SK-N-SH (cell line): ENCODE measurements around the gene IRAK1BP1. TPM values are rescaled to one million over a fixed set of nuclear protein-coding genes. Genes with fewer than 3 reads are reported as not detected.

Experiments
- CTCF ChIA-PET: fragments of 300-600, 350-600 bp; formaldehyde crosslinking; extraction: SDS; loops from one replicate; lab custom pipeline; 2021; lab: Yijun Ruan, JAX
- POLR2A ChIA-PET: fragments of 350-600 bp; sonication (Branson Sonifier 250); formaldehyde crosslinking; extraction: SDS; loops from one replicate; lab custom pipeline; 2020; ENCODE audit warnings: antibody characterized with exemption, inconsistent platforms; lab: Yijun Ruan, JAX
- DNase-seq: peaks from one replicate; pipeline ENCODE4 v3.0.0; 2012
- H2AFZ ChIP-seq: fragments of 200-600 bp; sonication (generic); 2 replicates; pipeline ENCODE4 v1.8.1; 2016; ENCODE audit warnings: antibody characterized with exemption, mild to moderate bottlenecking, low read depth
- H3F3A ChIP-seq: fragments of 200-600 bp; sonication (generic); replicated peaks from 2 replicates; pipeline ENCODE3; 2016; ENCODE audit warnings: antibody characterized with exemption, mild to moderate bottlenecking; ENCODE audit not compliant: insufficient read depth
- H3K27ac ChIP-seq, 2 experiments: fragments of 200-500 bp in 1 of 2; fragments of 200-600 bp in 1 of 2; sonication (Bioruptor generic) in 1 of 2; sonication (generic), shearing (Covaris generic) in 1 of 2; 2 replicates each; pipeline versions ENCODE4 v1.5.1 to v1.6.1; 2014 to 2016; ENCODE audit warnings: low read depth in 2 of 2, inconsistent platforms in 1 of 2, low read length in 1 of 2, mild to moderate bottlenecking in 1 of 2, mixed read lengths in 1 of 2
- H3K27me3 ChIP-seq: fragments of 200-600 bp; sonication (generic), shearing (Covaris generic); 2 replicates; pipeline ENCODE4 v1.6.1; 2016; ENCODE audit warnings: mixed run types; ENCODE audit not compliant: insufficient read depth
- H3K36me3 ChIP-seq, 2 experiments: fragments of 200-500 bp in 1 of 2; fragments of 200-600 bp in 1 of 2; sonication (Bioruptor generic) in 1 of 2; sonication (generic) in 1 of 2; replicated peaks in 1 of 2; 2 replicates each; pipeline versions ENCODE3 to v1.5.1; 2014 to 2016; ENCODE audit warnings: low read length in 1 of 2, mild to moderate bottlenecking in 1 of 2; ENCODE audit not compliant: insufficient read depth in 2 of 2, control insufficient read depth in 1 of 2
- H3K4me1 ChIP-seq, 2 experiments: fragments of 200-500 bp in 1 of 2; fragments of 200-600 bp in 1 of 2; sonication (Bioruptor generic) in 1 of 2; sonication (generic), shearing (Covaris generic) in 1 of 2; 2 replicates each; pipeline versions ENCODE4 v1.5.1 to v1.6.1; 2014 to 2016; ENCODE audit warnings: low read depth in 1 of 2, low read length in 1 of 2, mixed run types in 1 of 2; ENCODE audit not compliant: insufficient read depth in 2 of 2, control insufficient read depth in 1 of 2
- H3K4me2 ChIP-seq: fragments of 200-600 bp; sonication (generic), shearing (Covaris generic); 2 replicates; pipeline ENCODE4 v1.6.1; 2017; ENCODE audit warnings: mixed run types
- H3K4me3 ChIP-seq, 2 experiments: fragments of 200-500 bp in 1 of 2; fragments of 200-600 bp in 1 of 2; sonication (Bioruptor generic) in 1 of 2; sonication (generic), shearing (Covaris generic) in 1 of 2; 2 replicates each; pipeline versions ENCODE4 v1.5.1 to v1.8.1; 2014 to 2016; ENCODE audit warnings: low read depth in 2 of 2, inconsistent platforms in 1 of 2, low read length in 1 of 2, mild to moderate bottlenecking in 1 of 2, mixed read lengths in 1 of 2, moderate library complexity in 1 of 2
- H3K79me2 ChIP-seq: fragments of 200-600 bp; sonication (generic); 2 replicates; pipeline ENCODE4 v1.8.1; 2017; ENCODE audit warnings: mild to moderate bottlenecking; ENCODE audit not compliant: insufficient read depth
- H3K9ac ChIP-seq: fragments of 200-600 bp; sonication (generic); 2 replicates; pipeline ENCODE4 v1.6.1; 2017; ENCODE audit warnings: mixed run types
- H3K9me2 ChIP-seq: fragments of 200-600 bp; sonication (generic); 2 replicates; pipeline ENCODE4 v1.6.1; 2017; ENCODE audit warnings: mixed run types
- H3K9me3 ChIP-seq: fragments of 200-600 bp; sonication (generic); 2 replicates; pipeline ENCODE4 v1.6.1; 2017; ENCODE audit warnings: mixed run types, mild to moderate bottlenecking, moderate library complexity
- H4K20me1 ChIP-seq: fragments of 200-600 bp; sonication (generic); 2 replicates; pipeline ENCODE4 v1.6.1; 2017; ENCODE audit warnings: mild to moderate bottlenecking, mixed run types; ENCODE audit not compliant: insufficient read depth
- CHD2 ChIP-seq: fragments of 150-350 bp; IDR thresholded peaks from 2 replicates; pipeline ENCODE4 v1.6.1; 2018; ENCODE audit warnings: low read length; ENCODE audit not compliant: partially characterized antibody
- ELF1 ChIP-seq: IDR thresholded peaks from 2 replicates; pipeline ENCODE4 v1.4.0; 2012
- EP300 ChIP-seq, 2 experiments: IDR thresholded peaks; 2 replicates each; pipeline versions ENCODE4 v1.4.0 to v1.6.1; 2012; ENCODE audit warnings: borderline replicate concordance in 1 of 2, low read depth in 1 of 2, low read length in 1 of 2
- FOXJ3 ChIP-seq: sonication (generic); formaldehyde crosslinking; IDR thresholded peaks from 2 replicates; pipeline ENCODE4 v1.5.1; 2020; ENCODE audit warnings: mild to moderate bottlenecking, missing genetic modification reagents
- GATA2 ChIP-seq: sonication (generic); formaldehyde crosslinking; IDR thresholded peaks from 2 replicates; pipeline ENCODE4 v1.5.0; 2020; ENCODE audit warnings: mild to moderate bottlenecking, missing genetic modification reagents
- IRF3 ChIP-seq: fragments of 150-350 bp; IDR thresholded peaks from 2 replicates; pipeline ENCODE4 v1.6.1; 2016; ENCODE audit warnings: mild to moderate bottlenecking, low read depth, low read length
- MAX ChIP-seq: IDR thresholded peaks from 2 replicates; pipeline ENCODE4 v1.4.0; 2012; ENCODE audit warnings: low read depth
- MEF2A ChIP-seq: IDR thresholded peaks from 2 replicates; pipeline ENCODE4 v1.4.0; 2012; ENCODE audit warnings: low read depth, borderline replicate concordance
- MXI1 ChIP-seq: IDR thresholded peaks from 2 replicates; pipeline ENCODE4 v1.6.1; 2012; ENCODE audit warnings: mild to moderate bottlenecking, low read depth, low read length, improper control_type of control experiment
- NFIC ChIP-seq: IDR thresholded peaks from 2 replicates; pipeline ENCODE4 v1.4.0; 2012; ENCODE audit warnings: borderline replicate concordance
- POLR2AphosphoS5 ChIP-seq: IDR thresholded peaks from 2 replicates; pipeline ENCODE4 v1.6.1; 2012; ENCODE audit warnings: low read depth, low read length
- RCOR1 ChIP-seq: fragments of 150-350 bp; IDR thresholded peaks from 2 replicates; pipeline ENCODE4 v1.6.1; 2017; ENCODE audit warnings: antibody characterized with exemption, low read length
- REST ChIP-seq: IDR thresholded peaks from 2 replicates; pipeline ENCODE4 v1.6.1; 2012; ENCODE audit warnings: mild to moderate bottlenecking, low read depth, low read length, moderate library complexity
- TAF1 ChIP-seq: IDR thresholded peaks from 2 replicates; pipeline ENCODE4 v1.6.1; 2012; ENCODE audit warnings: low read depth, mild to moderate bottlenecking, low read length, moderate library complexity, borderline replicate concordance
- USF1 ChIP-seq: IDR thresholded peaks from 2 replicates; pipeline ENCODE4 v1.4.0; 2012; ENCODE audit warnings: low read depth, borderline replicate concordance
- YY1 ChIP-seq: IDR thresholded peaks from 2 replicates; pipeline ENCODE4 v1.4.0; 2012; ENCODE audit warnings: low read depth, mild to moderate bottlenecking
- WGBS: methylation state at CpG from one replicate; pipeline ENCODE4 v1.1.6; 2017; ENCODE audit warnings: low lambda C conversion rate; 5-methylcytosine and 5-hydroxymethylcytosine counted together
- polyA plus RNA-seq, 3 experiments: library from polyadenylated mRNA; depleted of rRNA; stranded (reverse); fragments of >200 nt; gene quantifications; 2 replicates each; pipeline ENCODE4 v1.2.3, GENCODE V29; 2012
- TF ChIP-seq, protein P1 (sequence below): IDR thresholded peaks from 2 replicates; pipeline ENCODE4 v1.4.0; 2012; ENCODE audit warnings: low read depth, borderline replicate concordance
- TF ChIP-seq, protein P2 (sequence below): fragments of 150-350 bp; IDR thresholded peaks from 2 replicates; pipeline ENCODE4 v1.6.1; 2017; ENCODE audit warnings: antibody characterized with exemption, low read length, low read depth, borderline replicate concordance
- TF ChIP-seq, protein P3 (sequence below): fragments of 200-600 bp; sonication (generic); IDR thresholded peaks from 2 replicates; pipeline ENCODE4 v1.6.1; 2017; ENCODE audit warnings: antibody characterized with exemption, mild to moderate bottlenecking, moderate library complexity

Gene IRAK1BP1
- polyA plus RNA-seq, 1 of the 3 experiments (the other 2 are of a cell fraction) = 1.8 TPM

GRCh38 chr6:78863576-78863975 is 3.8 kb upstream of the IRAK1BP1 start:
- Histone ChIP-seq H3K4me2 (no peak overlapping the region), H3K9me2 (no peaks in the 10 kb centered on the region), H3K4me3 (no peak overlapping the region), H3K4me1 (peaks cover 4 to 5% of the 10 kb centered on the region in 2 experiments; a peak in 3 of 4 replicates), H3K79me2 (peaks cover 14% of the 10 kb centered on the region), H2AFZ (no peak overlapping the region), H3K27me3 (no peaks in the 10 kb centered on the region), H3F3A (no peaks in the 10 kb centered on the region), H3K36me3 (no peaks in the 10 kb centered on the region), H4K20me1 (no peaks in the 10 kb centered on the region), H3K9ac (no peak overlapping the region), H3K9me3 (no peaks in the 10 kb centered on the region), H3K27ac (no peak overlapping the region)
- DNase-seq = no peak
- ChIA-PET CTCF (interaction anchor here (0.9 kb wide), 1 partner anchor 9 kb away, joined by 4 read pairs; no protein-coding TSS in a partner anchor), POLR2A (no interaction called here)
- WGBS = 75% methylated on average over 2 of the region's 2 CpGs
- TF ChIP-seq NFIC (no peak), MEF2A (no peak), TAF1 (no peak), RCOR1 (no peak), FOXJ3 (CRISPR knock-in tag) (no peak), ELF1 (no peak), EP300 (IDR thresholded peaks at IDR 0.05; ENCODE audit: borderline replicate concordance in 1 of 2, low read depth in 1 of 2, low read length in 1 of 2) (no peak), MXI1 (no peak), USF1 (no peak), IRF3 (no peak), GATA2 (CRISPR knock-in tag) (no peak), YY1 (no peak), POLR2AphosphoS5 (no peak), CHD2 (no peak), REST (no peak), MAX (no peak)
- TF ChIP-seq, protein P1, sequence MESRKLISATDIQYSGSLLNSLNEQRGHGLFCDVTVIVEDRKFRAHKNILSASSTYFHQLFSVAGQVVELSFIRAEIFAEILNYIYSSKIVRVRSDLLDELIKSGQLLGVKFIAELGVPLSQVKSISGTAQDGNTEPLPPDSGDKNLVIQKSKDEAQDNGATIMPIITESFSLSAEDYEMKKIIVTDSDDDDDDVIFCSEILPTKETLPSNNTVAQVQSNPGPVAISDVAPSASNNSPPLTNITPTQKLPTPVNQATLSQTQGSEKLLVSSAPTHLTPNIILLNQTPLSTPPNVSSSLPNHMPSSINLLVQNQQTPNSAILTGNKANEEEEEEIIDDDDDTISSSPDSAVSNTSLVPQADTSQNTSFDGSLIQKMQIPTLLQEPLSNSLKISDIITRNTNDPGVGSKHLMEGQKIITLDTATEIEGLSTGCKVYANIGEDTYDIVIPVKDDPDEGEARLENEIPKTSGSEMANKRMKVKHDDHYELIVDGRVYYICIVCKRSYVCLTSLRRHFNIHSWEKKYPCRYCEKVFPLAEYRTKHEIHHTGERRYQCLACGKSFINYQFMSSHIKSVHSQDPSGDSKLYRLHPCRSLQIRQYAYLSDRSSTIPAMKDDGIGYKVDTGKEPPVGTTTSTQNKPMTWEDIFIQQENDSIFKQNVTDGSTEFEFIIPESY = no peak
- TF ChIP-seq, protein P2, sequence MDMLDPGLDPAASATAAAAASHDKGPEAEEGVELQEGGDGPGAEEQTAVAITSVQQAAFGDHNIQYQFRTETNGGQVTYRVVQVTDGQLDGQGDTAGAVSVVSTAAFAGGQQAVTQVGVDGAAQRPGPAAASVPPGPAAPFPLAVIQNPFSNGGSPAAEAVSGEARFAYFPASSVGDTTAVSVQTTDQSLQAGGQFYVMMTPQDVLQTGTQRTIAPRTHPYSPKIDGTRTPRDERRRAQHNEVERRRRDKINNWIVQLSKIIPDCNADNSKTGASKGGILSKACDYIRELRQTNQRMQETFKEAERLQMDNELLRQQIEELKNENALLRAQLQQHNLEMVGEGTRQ = no peak
- TF ChIP-seq, protein P3, sequence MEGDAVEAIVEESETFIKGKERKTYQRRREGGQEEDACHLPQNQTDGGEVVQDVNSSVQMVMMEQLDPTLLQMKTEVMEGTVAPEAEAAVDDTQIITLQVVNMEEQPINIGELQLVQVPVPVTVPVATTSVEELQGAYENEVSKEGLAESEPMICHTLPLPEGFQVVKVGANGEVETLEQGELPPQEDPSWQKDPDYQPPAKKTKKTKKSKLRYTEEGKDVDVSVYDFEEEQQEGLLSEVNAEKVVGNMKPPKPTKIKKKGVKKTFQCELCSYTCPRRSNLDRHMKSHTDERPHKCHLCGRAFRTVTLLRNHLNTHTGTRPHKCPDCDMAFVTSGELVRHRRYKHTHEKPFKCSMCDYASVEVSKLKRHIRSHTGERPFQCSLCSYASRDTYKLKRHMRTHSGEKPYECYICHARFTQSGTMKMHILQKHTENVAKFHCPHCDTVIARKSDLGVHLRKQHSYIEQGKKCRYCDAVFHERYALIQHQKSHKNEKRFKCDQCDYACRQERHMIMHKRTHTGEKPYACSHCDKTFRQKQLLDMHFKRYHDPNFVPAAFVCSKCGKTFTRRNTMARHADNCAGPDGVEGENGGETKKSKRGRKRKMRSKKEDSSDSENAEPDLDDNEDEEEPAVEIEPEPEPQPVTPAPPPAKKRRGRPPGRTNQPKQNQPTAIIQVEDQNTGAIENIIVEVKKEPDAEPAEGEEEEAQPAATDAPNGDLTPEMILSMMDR = no peak
